Epithelial cell of proximal tubule (primary cell): ENCODE data around the gene THAP11. TPM values are rescaled to one million over a fixed set of nuclear protein-coding genes. Genes with fewer than 3 reads are reported as not detected.

Experiments used
- DNase-seq: peaks from one replicate; pipeline ENCODE4 v3.0.0-alpha.2; 2011; ENCODE audit warnings: low read depth
- H3K4me3 ChIP-seq: 2 replicates; pipeline ENCODE4 v1.5.1; 2011; ENCODE audit warnings: low read depth, mild to moderate bottlenecking, low read length
- total RNA-seq: library from RNA; depleted of rRNA; stranded (reverse); fragments of >200 nt; gene quantifications from 2 replicates; pipeline ENCODE4 v1.2.3, GENCODE V29; 2015
- TF ChIP-seq, protein P1 (sequence below): conservative IDR thresholded peaks from 2 replicates; pipeline ENCODE4 v1.5.1; 2012; ENCODE audit warnings: low read depth, mild to moderate bottlenecking, low read length

The THAP11 gene
- total RNA-seq, 1 donor from 2014 or later: 33.7 TPM

DNA sequence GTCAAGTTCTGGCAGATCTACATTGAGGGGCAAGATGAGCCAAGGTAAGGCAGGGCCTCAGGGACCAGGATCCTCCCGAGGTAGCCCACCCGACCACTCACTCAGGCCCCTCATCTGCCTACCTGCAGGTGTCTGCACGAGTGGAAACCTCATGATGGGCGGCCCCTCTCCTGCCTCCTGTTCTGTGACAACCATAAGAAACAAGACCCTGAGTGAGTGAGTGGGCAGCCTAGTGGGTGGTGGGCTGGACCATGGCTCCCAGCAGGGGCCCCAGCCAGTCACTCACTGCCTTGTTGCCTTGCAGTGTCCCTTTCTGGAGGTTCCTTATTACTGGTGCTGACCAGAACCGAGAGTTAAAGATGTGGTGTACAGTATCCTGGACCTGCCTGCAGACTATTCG is 36.1 kb downstream of the THAP11 start:
- no peak for DNase-seq
- TF ChIP-seq, protein P1, sequence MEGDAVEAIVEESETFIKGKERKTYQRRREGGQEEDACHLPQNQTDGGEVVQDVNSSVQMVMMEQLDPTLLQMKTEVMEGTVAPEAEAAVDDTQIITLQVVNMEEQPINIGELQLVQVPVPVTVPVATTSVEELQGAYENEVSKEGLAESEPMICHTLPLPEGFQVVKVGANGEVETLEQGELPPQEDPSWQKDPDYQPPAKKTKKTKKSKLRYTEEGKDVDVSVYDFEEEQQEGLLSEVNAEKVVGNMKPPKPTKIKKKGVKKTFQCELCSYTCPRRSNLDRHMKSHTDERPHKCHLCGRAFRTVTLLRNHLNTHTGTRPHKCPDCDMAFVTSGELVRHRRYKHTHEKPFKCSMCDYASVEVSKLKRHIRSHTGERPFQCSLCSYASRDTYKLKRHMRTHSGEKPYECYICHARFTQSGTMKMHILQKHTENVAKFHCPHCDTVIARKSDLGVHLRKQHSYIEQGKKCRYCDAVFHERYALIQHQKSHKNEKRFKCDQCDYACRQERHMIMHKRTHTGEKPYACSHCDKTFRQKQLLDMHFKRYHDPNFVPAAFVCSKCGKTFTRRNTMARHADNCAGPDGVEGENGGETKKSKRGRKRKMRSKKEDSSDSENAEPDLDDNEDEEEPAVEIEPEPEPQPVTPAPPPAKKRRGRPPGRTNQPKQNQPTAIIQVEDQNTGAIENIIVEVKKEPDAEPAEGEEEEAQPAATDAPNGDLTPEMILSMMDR: no peak
- H3K4me3 ChIP-seq: no peak overlapping the region

DNA sequence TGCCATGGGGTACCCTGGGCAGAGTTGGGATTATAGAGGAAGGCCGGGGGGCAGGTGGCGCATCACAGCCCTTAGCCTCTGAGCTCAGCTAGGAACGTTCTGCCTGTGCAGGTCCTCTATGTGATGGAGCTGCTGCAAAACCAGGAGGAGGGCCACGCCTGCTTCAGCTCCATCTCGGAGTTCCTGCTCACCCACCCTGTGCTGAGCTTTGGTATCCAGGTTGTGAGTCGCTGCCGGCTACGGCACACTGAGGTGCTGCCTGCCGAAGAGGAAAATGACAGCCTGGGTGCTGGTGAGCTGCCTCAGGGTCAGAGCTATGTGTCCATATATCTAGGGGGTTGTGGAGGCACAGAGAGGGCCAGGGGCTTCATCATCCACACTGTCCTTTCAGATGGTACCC is 36.7 kb downstream of the THAP11 start:
- TF ChIP-seq, protein P1: no peak
- DNase-seq: no peak
- no peak overlapping the region for H3K4me3 ChIP-seq

DNA sequence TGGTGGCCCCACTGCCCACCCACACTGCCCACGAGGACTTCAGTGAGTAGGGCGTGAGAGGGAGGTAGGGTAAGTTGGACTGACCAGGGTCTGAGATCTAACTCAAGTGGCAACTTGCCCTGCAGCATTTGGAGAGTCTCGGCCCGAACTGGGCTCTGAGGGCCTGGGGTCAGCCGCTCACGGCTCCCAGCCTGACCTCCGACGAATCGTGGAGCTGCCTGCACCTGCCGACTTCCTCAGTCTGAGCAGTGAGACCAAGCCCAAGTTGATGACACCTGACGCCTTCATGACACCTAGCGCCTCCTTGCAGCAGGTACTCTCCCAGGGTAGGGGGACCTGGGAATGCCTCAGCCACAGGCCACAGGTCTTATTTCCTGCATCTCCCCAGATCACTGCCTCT is 37.3 kb downstream of the THAP11 start:
- TF ChIP-seq, protein P1: no peak
- no peak overlapping the region for H3K4me3 ChIP-seq
- DNase-seq: no peak

DNA sequence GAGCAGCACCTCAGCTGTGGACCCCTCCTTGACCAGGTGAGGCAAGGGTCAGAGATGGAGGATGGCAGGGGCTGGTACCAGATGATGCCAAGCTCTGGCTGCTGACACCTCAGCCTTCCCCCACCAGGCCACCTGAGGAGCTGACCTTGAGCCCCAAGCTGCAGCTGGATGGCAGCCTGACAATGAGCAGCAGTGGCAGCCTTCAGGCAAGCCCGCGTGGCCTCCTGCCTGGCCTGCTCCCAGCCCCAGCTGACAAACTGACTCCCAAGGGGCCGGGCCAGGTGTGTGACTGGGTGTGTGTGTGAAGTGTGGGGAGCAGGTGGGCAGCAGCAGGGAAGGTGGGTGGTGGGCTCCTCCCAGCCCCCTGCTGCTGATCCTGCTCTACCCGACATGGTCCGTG is 37.8 kb downstream of the THAP11 start:
- no peak overlapping the region for H3K4me3 ChIP-seq
- DNase-seq: no peak
- TF ChIP-seq, protein P1: no peak

DNA sequence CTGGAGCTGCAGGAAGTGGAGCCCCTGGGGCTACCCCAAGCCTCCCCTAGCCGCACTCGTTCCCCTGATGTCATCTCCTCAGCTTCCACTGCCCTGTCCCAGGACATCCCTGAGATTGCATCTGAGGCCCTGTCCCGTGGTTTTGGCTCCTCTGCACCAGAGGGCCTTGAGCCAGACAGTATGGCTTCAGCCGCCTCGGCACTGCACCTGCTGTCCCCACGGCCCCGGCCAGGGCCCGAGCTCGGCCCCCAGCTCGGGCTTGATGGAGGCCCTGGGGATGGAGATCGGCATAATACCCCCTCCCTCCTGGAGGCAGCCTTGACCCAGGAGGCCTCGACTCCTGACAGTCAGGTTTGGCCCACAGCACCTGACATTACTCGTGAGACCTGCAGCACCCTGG is 38.5 kb downstream of the THAP11 start:
- no peak for DNase-seq
- TF ChIP-seq, protein P1: no peak
- H3K4me3 ChIP-seq: no peak overlapping the region

DNA sequence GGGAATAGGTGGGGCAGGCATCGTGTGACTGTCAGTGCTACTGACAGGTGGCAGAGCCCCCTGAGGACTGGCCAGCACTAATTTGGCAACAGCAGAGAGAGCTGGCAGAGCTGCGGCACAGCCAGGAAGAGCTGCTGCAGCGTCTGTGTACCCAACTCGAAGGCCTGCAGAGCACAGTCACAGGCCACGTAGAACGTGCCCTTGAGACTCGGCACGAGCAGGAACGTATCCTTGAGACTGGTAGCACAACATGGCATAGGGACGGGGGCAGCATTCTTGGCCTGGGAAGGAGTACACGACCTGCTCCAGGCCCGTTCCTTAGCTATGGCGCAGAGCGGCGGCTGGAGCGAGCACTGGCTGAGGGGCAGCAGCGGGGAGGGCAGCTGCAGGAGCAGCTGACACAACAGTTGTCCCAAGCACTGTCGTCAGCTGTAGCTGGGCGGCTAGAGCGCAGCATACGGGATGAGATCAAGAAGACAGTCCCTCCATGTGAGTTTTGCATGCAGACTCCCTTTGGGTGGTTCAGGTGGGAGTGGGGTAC is 39.6 kb downstream of the THAP11 start:
- TF ChIP-seq, protein P1: no peak
- no peak overlapping the region for H3K4me3 ChIP-seq
- DNase-seq: no peak

DNA sequence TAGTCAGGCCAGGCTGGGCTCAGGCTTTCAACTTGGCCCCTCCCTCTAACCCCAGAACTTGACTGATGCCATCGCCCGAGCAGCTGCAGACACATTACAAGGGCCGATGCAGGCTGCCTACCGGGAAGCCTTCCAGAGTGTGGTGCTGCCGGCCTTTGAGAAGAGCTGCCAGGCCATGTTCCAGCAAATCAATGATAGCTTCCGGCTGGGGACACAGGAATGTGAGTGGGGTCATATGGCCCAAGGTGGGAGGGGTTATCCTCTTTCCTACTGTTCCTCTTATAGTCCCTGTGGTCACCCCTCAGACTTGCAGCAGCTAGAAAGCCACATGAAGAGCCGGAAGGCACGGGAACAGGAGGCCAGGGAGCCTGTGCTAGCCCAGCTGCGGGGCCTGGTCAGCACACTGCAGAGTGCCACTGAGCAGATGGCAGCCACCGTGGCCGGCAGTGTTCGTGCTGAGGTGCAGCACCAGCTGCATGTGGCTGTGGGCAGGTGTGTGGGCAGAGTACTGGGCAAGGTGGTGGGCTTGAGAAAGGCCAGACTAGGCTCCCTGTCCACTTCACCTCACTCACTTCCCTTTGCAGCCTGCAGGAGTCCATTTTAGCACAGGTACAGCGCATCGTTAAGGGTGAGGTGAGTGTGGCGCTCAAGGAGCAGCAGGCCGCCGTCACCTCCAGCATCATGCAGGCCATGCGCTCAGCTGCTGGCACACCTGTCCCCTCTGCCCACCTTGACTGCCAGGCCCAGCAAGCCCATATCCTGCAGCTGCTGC is 40.4 kb downstream of the THAP11 start:
- TF ChIP-seq, protein P1: no peak
- no peak overlapping the region for H3K4me3 ChIP-seq
- DNase-seq: no peak
